ENCODE data around the gene LHX8. TPM values are rescaled to one million over a fixed set of nuclear protein-coding genes. Genes with fewer than 3 reads are reported as not detected.
"Not testable (repeated sequence)": the region's sequence is repeated elsewhere in the genome, so short reads cannot be mapped to it uniquely, and the experiment has no call there.

Gene LHX8
- total RNA-seq, 1 donor from 2014 or later = 0.06 TPM

DNA sequence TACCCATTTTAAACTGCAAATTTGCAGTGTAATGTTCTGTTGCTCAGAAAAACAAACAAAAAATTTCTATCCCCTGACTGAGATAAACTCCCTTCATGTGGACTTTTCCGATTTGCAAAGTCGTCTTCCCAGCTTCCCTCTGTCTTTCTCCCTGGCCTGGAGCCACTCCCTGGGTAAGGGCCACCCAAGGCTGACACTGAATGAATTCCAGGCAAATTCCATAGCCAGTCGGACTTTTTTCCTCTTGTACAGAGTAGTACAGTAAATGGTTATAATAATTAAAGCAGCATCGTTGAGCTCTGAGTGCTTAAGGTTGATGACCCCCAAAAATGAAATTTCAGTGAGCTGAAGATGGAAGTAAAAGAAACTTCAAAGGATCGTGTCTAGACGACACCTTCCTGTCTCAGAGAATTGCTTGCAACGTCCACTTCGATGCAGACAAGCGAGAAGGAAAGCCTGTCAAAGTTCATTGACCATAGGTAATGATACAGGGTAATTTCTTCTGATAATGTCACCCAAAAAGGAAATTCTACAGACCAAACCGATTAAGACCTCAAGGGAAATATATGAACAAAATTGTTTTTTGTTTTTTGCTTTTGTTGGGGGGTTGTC lies 33.6 kb upstream of the LHX8 start:
- TF ChIP-seq EZH2phosphoT487 (IDR thresholded peaks at IDR 0.05) (no peak), EZH2 (IDR thresholded peaks at IDR 0.05) (no peak), CTCF (IDR thresholded peaks at IDR 0.05) (no peak)

GRCh38 chr1:75112362-75112951 lies 21.7 kb upstream of the LHX8 start:
- H3K4me1 ChIP-seq; H2AFZ ChIP-seq (replicated peaks); H3K27ac ChIP-seq; H4K20me1 ChIP-seq (ENCODE audit: low read depth); H3K79me2 ChIP-seq (ENCODE audit: low read depth); H3K9me3 ChIP-seq (ENCODE audit: low read depth); H3K4me1 Mint-ChIP-seq; H3K36me3 Mint-ChIP-seq; H3K36me3 ChIP-seq; H3K27me3 ChIP-seq; H3K9me3 Mint-ChIP-seq; H3K27me3 Mint-ChIP-seq (ENCODE audit: insufficient read depth, low read depth); H3K4me3 ChIP-seq; DNase-seq (ENCODE audit: low spot score); H3K4me3 Mint-ChIP-seq; H3K27ac Mint-ChIP-seq; H3K4me2 ChIP-seq; H3F3A ChIP-seq (ENCODE audit: low read depth); H3K9ac ChIP-seq: not testable (repeated sequence)

More for the DNA sequence above, 33.6 kb upstream of the LHX8 start:
- H2AFZ ChIP-seq (replicated peaks) = peak overlapping the region; percentile 84
- no peak overlapping the region for H3K4me3 ChIP-seq
- no peaks in the 10 kb centered on the region for H3K27me3 ChIP-seq
- Mint-ChIP-seq H3K4me1 (no peaks in the 10 kb centered on the region), H3K4me3 (no peak overlapping the region), H3K36me3 (no peaks in the 10 kb centered on the region), H3K27me3 (ENCODE audit: insufficient read depth, low read depth) (no peaks in the 10 kb centered on the region), H3K27ac (no peak overlapping the region), H3K9me3 (no peaks in the 10 kb centered on the region)
- no peaks in the 10 kb centered on the region for H3K36me3 ChIP-seq
- H3K4me1 ChIP-seq = no peaks in the 10 kb centered on the region
- no peaks in the 10 kb centered on the region for H3K9me3 ChIP-seq (ENCODE audit: low read depth)
- no peak overlapping the region for H3K27ac ChIP-seq
- H3F3A ChIP-seq (ENCODE audit: low read depth) = no peaks in the 10 kb centered on the region
- no peak for DNase-seq (ENCODE audit: low spot score)
- H3K9ac ChIP-seq = no peak overlapping the region
- H4K20me1 ChIP-seq (ENCODE audit: low read depth) = no peaks in the 10 kb centered on the region
- H3K4me2 ChIP-seq = no peak overlapping the region
- H3K79me2 ChIP-seq (ENCODE audit: low read depth) = no peaks in the 10 kb centered on the region

GRCh38 chr1:75115654-75116053 lies 18.5 kb upstream of the LHX8 start:
- Histone ChIP-seq H3K36me3 (no peaks in the 10 kb centered on the region), H3K4me1 (no peaks in the 10 kb centered on the region), H3K9me3 (ENCODE audit: low read depth) (peaks cover 5% of the 10 kb centered on the region), H3K27me3 (no peaks in the 10 kb centered on the region), H3K27ac (no peak overlapping the region), H4K20me1 (ENCODE audit: low read depth) (no peaks in the 10 kb centered on the region), H3K79me2 (ENCODE audit: low read depth) (no peaks in the 10 kb centered on the region), H3K4me2 (no peak overlapping the region), H3K4me3 (no peak overlapping the region), H3F3A (ENCODE audit: low read depth) (no peaks in the 10 kb centered on the region), H2AFZ (replicated peaks) (no peak overlapping the region), H3K9ac (no peak overlapping the region)
- Mint-ChIP-seq H3K9me3 (no peaks in the 10 kb centered on the region), H3K4me3 (no peak overlapping the region), H3K27ac (no peak overlapping the region), H3K36me3 (no peaks in the 10 kb centered on the region), H3K4me1 (no peaks in the 10 kb centered on the region), H3K27me3 (ENCODE audit: insufficient read depth, low read depth) (peaks cover 4% of the 10 kb centered on the region)
- no peak for TF ChIP-seq EZH2phosphoT487 (IDR thresholded peaks at IDR 0.05)
- TF ChIP-seq EZH2 (IDR thresholded peaks at IDR 0.05) = no peak
- no peak for TF ChIP-seq CTCF (IDR thresholded peaks at IDR 0.05)
- no peak for DNase-seq (ENCODE audit: low spot score)

- H3K27ac ChIP-seq = no peak overlapping the region
- Mint-ChIP-seq H3K27me3 (ENCODE audit: insufficient read depth, low read depth) (peaks cover 16% of the 10 kb centered on the region), H3K4me1 (no peaks in the 10 kb centered on the region), H3K9me3 (no peaks in the 10 kb centered on the region), H3K4me3 (no peak overlapping the region), H3K36me3 (no peaks in the 10 kb centered on the region), H3K27ac (no peak overlapping the region)
- no peak overlapping the region for H3K9ac ChIP-seq
- no peaks in the 10 kb centered on the region for H3F3A ChIP-seq (ENCODE audit: low read depth)
- H2AFZ ChIP-seq (replicated peaks) = no peak overlapping the region
- H3K4me3 ChIP-seq = no peak overlapping the region
- H3K4me2 ChIP-seq = no peak overlapping the region
- no peaks in the 10 kb centered on the region for H3K4me1 ChIP-seq
- H3K27me3 ChIP-seq = peaks cover 26% of the 10 kb centered on the region
- DNase-seq (ENCODE audit: low spot score) = no peak
- no peak for TF ChIP-seq EZH2phosphoT487 (IDR thresholded peaks at IDR 0.05)
- TF ChIP-seq CTCF (IDR thresholded peaks at IDR 0.05) = no peak
- TF ChIP-seq EZH2 (IDR thresholded peaks at IDR 0.05) = no peak
- H3K79me2 ChIP-seq (ENCODE audit: low read depth) = no peaks in the 10 kb centered on the region
- H4K20me1 ChIP-seq (ENCODE audit: low read depth) = no peaks in the 10 kb centered on the region
- H3K36me3 ChIP-seq = no peaks in the 10 kb centered on the region
- H3K9me3 ChIP-seq (ENCODE audit: low read depth) = no peaks in the 10 kb centered on the region
Measured at GRCh38 chr1:75123756-75124155, 10.4 kb upstream of the LHX8 start.
